Measurements from ENCODE around the gene MMP20. TPM values are rescaled to one million over a fixed set of nuclear protein-coding genes. Genes with fewer than 3 reads are reported as not detected.

MMP20 gene
- total RNA-seq, 1 experiment from 2014 or later: 0.30 TPM

DNA sequence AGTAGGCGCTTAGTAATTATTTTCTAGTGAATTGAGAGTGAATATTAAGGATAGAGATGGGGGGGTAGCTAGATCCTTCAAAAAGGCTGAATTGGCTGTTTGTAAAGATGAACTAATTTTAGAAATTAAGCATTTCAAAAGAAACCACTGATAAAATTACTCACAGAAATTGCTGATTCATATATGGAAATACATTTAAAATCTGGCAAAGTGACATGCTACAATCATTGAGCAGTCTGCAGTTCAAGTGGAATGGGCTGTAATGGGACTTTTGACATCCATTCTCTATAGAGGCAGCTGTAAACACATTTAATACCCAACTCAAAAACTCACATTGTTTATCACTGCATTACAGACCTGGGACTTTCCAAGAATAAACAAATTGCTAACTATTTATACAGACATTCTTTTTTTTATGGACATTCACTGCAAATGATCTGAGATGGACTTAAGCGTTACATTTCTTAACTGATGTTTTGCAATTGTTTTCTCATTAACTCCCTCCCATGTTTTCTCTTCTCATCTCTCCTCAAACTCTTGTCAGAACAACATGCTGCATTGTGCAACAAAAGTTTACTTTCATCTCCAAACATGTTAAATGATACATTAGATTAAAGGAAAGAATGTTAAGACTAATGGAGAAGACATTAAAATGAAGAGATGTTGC lies 52.4 kb downstream of the MMP20 start:
- Histone ChIP-seq H3K4me2 (ENCODE audit: low read length) (no peak overlapping the region), H3K27ac (ENCODE audit: low read depth, low read length) (no peak overlapping the region), H2AFZ (ENCODE audit: low read depth, low read length, poor library complexity, severe bottlenecking) (no peak overlapping the region), H3K9ac (ENCODE audit: low read length) (no peak overlapping the region), H3K27me3 (ENCODE audit: insufficient read depth, low read length) (no peaks in the 10 kb centered on the region), H3K4me3 (replicated peaks in 1 of 2; ENCODE audit: low read depth in 1 of 2, low read length in 2 of 2) (no peak overlapping the region), H3K9me2 (ENCODE audit: insufficient read depth) (no peaks in the 10 kb centered on the region), H3K9me3 (ENCODE audit: control insufficient read depth in 1 of 2, insufficient read depth in 1 of 2, low read depth in 1 of 2, low read length in 2 of 2) (no peaks in the 10 kb centered on the region; a peak in 1 of 4 replicates), H3K4me1 (ENCODE audit: control insufficient read depth in 1 of 2, insufficient read depth in 2 of 2, low read length in 2 of 2) (no peaks in the 10 kb centered on the region; a peak in 1 of 4 replicates), H4K20me1 (ENCODE audit: insufficient read depth) (no peaks in the 10 kb centered on the region), H3K79me2 (ENCODE audit: insufficient read depth, low read length) (no peaks in the 10 kb centered on the region), H3K36me3 (ENCODE audit: control insufficient read depth in 1 of 2, insufficient read depth in 2 of 2, low read length in 2 of 2) (no peaks in the 10 kb centered on the region)
- no TSS peak for BruUV-seq (replicated peaks)
- CTCF ChIA-PET: no interaction called here
- TF ChIP-seq, protein P1, sequence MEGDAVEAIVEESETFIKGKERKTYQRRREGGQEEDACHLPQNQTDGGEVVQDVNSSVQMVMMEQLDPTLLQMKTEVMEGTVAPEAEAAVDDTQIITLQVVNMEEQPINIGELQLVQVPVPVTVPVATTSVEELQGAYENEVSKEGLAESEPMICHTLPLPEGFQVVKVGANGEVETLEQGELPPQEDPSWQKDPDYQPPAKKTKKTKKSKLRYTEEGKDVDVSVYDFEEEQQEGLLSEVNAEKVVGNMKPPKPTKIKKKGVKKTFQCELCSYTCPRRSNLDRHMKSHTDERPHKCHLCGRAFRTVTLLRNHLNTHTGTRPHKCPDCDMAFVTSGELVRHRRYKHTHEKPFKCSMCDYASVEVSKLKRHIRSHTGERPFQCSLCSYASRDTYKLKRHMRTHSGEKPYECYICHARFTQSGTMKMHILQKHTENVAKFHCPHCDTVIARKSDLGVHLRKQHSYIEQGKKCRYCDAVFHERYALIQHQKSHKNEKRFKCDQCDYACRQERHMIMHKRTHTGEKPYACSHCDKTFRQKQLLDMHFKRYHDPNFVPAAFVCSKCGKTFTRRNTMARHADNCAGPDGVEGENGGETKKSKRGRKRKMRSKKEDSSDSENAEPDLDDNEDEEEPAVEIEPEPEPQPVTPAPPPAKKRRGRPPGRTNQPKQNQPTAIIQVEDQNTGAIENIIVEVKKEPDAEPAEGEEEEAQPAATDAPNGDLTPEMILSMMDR (IDR thresholded peaks at IDR 0.05 in 2 of 3, conservative IDR thresholded peaks at IDR 0.05 in 1 of 3; ENCODE audit: borderline replicate concordance in 1 of 3, insufficient read depth in 1 of 3, low read depth in 2 of 3, low read length in 2 of 3): no peak
- TF ChIP-seq SP1 (IDR thresholded peaks at IDR 0.05; ENCODE audit: low read depth) (no peak), RAD21 (IDR thresholded peaks at IDR 0.05; ENCODE audit: low read depth) (no peak), FOSL1 (IDR thresholded peaks at IDR 0.05; ENCODE audit: low read depth) (no peak), JUND (IDR thresholded peaks at IDR 0.05) (no peak), ZNF274 (IDR thresholded peaks at IDR 0.05; ENCODE audit: low read depth, low read length) (no peak)
- TF ChIP-seq, protein P2, sequence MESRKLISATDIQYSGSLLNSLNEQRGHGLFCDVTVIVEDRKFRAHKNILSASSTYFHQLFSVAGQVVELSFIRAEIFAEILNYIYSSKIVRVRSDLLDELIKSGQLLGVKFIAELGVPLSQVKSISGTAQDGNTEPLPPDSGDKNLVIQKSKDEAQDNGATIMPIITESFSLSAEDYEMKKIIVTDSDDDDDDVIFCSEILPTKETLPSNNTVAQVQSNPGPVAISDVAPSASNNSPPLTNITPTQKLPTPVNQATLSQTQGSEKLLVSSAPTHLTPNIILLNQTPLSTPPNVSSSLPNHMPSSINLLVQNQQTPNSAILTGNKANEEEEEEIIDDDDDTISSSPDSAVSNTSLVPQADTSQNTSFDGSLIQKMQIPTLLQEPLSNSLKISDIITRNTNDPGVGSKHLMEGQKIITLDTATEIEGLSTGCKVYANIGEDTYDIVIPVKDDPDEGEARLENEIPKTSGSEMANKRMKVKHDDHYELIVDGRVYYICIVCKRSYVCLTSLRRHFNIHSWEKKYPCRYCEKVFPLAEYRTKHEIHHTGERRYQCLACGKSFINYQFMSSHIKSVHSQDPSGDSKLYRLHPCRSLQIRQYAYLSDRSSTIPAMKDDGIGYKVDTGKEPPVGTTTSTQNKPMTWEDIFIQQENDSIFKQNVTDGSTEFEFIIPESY (IDR thresholded peaks at IDR 0.05; ENCODE audit: extremely low read depth, insufficient replicate concordance, low read length): no peak
- DNase-seq (ENCODE audit: low read depth, low spot score): no peak
- no peak for ATAC-seq
- intact Hi-C loops (cut with micrococcal nuclease): no loop called here
- RAD21 ChIA-PET (ENCODE audit: low non-redundant PET in 1 of 2, low total read pairs in 2 of 2, uncharacterized antibody in 2 of 2, unreplicated experiment in 2 of 2): no interaction called here
- POLR2A ChIA-PET: no interaction called here
